Sigmoid colon (tissue), 4 donors: ENCODE measurements around the gene CRACR2A.

Source experiments
- EP300 ChIP-seq, 4 donors: sonication (generic); formaldehyde crosslinking; IDR thresholded peaks; one replicate each; pipeline ENCODE4 v1.6.1; 2017; ENCODE audit warnings: antibody characterized with exemption in 4 of 4
- POLR2A ChIP-seq, 2 donors: fragments of 450-650 bp; IDR thresholded peaks; one replicate each; pipeline ENCODE4 v1.6.1; 2016; ENCODE audit warnings: antibody characterized with exemption in 2 of 2, mild to moderate bottlenecking in 2 of 2, moderate library complexity in 2 of 2
- TF ChIP-seq, protein P1 (sequence below), 4 experiments: fragments of 450-650 bp in 3 of 4; fragments of 200-600 bp in 1 of 4; IDR thresholded peaks; one replicate each; pipeline ENCODE4 v1.5.1; 2016 to 2019; ENCODE audit warnings: antibody characterized with exemption in 4 of 4, mild to moderate bottlenecking in 3 of 4, moderate library complexity in 2 of 4

DNA sequence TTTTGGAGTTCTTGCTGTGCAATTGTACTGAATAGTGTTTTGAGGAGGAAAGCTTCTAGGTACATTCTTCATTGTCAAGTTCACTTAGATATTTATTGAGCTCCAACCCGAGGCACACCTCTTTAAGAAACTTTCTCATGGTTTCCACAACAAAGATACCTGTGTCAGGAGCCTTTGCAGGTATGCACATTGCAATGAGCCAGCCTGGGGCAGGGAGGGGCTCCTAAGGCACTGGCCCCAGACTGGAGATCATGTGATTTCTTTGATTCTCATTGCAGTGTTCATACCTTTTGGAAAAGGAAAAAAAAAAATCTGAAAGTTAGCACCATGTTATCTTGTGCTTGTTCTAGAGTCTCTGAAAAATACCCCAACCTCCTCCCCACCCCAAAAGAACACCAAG lies 181.6 kb downstream of the CRACR2A start:
- no peak for TF ChIP-seq POLR2A (IDR thresholded peaks at IDR 0.05)
- TF ChIP-seq, protein P1, sequence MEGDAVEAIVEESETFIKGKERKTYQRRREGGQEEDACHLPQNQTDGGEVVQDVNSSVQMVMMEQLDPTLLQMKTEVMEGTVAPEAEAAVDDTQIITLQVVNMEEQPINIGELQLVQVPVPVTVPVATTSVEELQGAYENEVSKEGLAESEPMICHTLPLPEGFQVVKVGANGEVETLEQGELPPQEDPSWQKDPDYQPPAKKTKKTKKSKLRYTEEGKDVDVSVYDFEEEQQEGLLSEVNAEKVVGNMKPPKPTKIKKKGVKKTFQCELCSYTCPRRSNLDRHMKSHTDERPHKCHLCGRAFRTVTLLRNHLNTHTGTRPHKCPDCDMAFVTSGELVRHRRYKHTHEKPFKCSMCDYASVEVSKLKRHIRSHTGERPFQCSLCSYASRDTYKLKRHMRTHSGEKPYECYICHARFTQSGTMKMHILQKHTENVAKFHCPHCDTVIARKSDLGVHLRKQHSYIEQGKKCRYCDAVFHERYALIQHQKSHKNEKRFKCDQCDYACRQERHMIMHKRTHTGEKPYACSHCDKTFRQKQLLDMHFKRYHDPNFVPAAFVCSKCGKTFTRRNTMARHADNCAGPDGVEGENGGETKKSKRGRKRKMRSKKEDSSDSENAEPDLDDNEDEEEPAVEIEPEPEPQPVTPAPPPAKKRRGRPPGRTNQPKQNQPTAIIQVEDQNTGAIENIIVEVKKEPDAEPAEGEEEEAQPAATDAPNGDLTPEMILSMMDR (IDR thresholded peaks at IDR 0.05): no peak
- no peak for TF ChIP-seq EP300 (IDR thresholded peaks at IDR 0.05)
